Fibroblast of skin of right biceps (primary cell): Measurements from ENCODE around the gene MEIG1.
A peak's percentile ranks its signal among the peaks of the same experiment; 100 is the strongest.
"Not testable (repeated sequence)": the region's sequence is repeated elsewhere in the genome, so short reads cannot be mapped to it uniquely, and the experiment has no call there.

Experiments
- DNase-seq: peaks from one replicate; pipeline ENCODE4 v3.0.0-alpha.2; 2013

The MEIG1 gene

GRCh38 chr10:14959221-14960057, at the start of gene MEIG1:
MEIG1 (plus strand) TSS chr10:14959388; CDS start chr10:14966469, 7,081 bp downstream.
- peak; percentile 95 for DNase-seq

GRCh38 chr10:14910953-14911352, 48.2 kb upstream of the MEIG1 start:
- no peak for DNase-seq

- DNase-seq = no peak
Observed at GRCh38 chr10:14911801-14912200, 47.4 kb upstream of the MEIG1 start.

- DNase-seq = no peak
Observed at GRCh38 chr10:14916600-14916999, 42.6 kb upstream of the MEIG1 start.

- DNase-seq = no peak
Observed at GRCh38 chr10:14917827-14918226, 41.4 kb upstream of the MEIG1 start.

- DNase-seq = no peak
Observed at GRCh38 chr10:14918964-14919363, 40.2 kb upstream of the MEIG1 start.

- no peak for DNase-seq
Observed at GRCh38 chr10:14924013-14924412, 35.2 kb upstream of the MEIG1 start.

GRCh38 chr10:14925268-14925667, 33.9 kb upstream of the MEIG1 start:
- DNase-seq = no peak

- DNase-seq = no peak
Observed at GRCh38 chr10:14926061-14926470, 33.1 kb upstream of the MEIG1 start.

- DNase-seq = no peak
Observed at GRCh38 chr10:14926722-14927416, 32.3 kb upstream of the MEIG1 start.

GRCh38 chr10:14930610-14931009, 28.6 kb upstream of the MEIG1 start:
- no peak for DNase-seq

GRCh38 chr10:14936584-14936983, 22.6 kb upstream of the MEIG1 start:
- DNase-seq = no peak

- peak; percentile 10 for DNase-seq
Observed at GRCh38 chr10:14938971-14939370, 20.2 kb upstream of the MEIG1 start.

- DNase-seq = not testable (repeated sequence)
Observed at GRCh38 chr10:14942147-14942949, 16.8 kb upstream of the MEIG1 start.

GRCh38 chr10:14942950-14943338, 16.2 kb upstream of the MEIG1 start:
- DNase-seq = not testable (repeated sequence)

GRCh38 chr10:14945108-14945507, 14.1 kb upstream of the MEIG1 start:
- no peak for DNase-seq

GRCh38 chr10:14947268-14947667, 11.9 kb upstream of the MEIG1 start:
- DNase-seq = no peak

- no peak for DNase-seq
Observed at GRCh38 chr10:14949291-14949690, 9.9 kb upstream of the MEIG1 start.

GRCh38 chr10:14952851-14953423, 6.3 kb upstream of the MEIG1 start:
- DNase-seq = no peak

GRCh38 chr10:14953424-14954000, 5.7 kb upstream of the MEIG1 start:
- peak; percentile 41 for DNase-seq

- peak; percentile 88 for DNase-seq
Observed at GRCh38 chr10:14954001-14954770, 5.0 kb upstream of the MEIG1 start, which contains the start of gene DCLRE1C. DCLRE1C (minus strand) TSS chr10:14954096; CDS start chr10:14954010, 86 bp downstream.

- DNase-seq = no peak
Observed at GRCh38 chr10:14954934-14955333, 4.3 kb upstream of the MEIG1 start.
